ENCODE data around the gene SLCO2A1.
A peak's percentile ranks its signal among the peaks of the same experiment; 100 is the strongest.

The SLCO2A1 gene

GRCh38 chr3:133895208-133896001, 134.3 kb downstream of the SLCO2A1 start, which contains the start of gene RAB6B:
TSS of gene RAB6B (minus strand) at chr3:133895882. CDS start at chr3:133895466, 416 bp downstream.
- TF ChIP-seq CTCF (IDR thresholded peaks at IDR 0.05; ENCODE audit: poor library complexity, severe bottlenecking) = no peak
- Histone ChIP-seq H3K4me3 (ENCODE audit: severe bottlenecking) (peak within 1 kb of the TSS; percentile 49), H3K36me3 (ENCODE audit: low read depth) (no peaks in the 10 kb centered on the region), H3K9me3 (ENCODE audit: severe bottlenecking) (no peaks in the 10 kb centered on the region), H3K27me3 (ENCODE audit: insufficient read depth, poor library complexity, severe bottlenecking) (peaks cover 24% of the 10 kb centered on the region), H3K4me1 (ENCODE audit: insufficient read depth, poor library complexity, severe bottlenecking) (no peaks in the 10 kb centered on the region), H3K27ac (ENCODE audit: poor library complexity, severe bottlenecking) (no peak within 1 kb of the TSS)
- no peak for DNase-seq (ENCODE audit: low spot score)
- peak; percentile 77 for ATAC-seq (ENCODE audit: low read depth)

- H3K4me3 ChIP-seq (ENCODE audit: severe bottlenecking) = peak overlapping the region; percentile 49
- peaks cover 24% of the 10 kb centered on the region for H3K27me3 ChIP-seq (ENCODE audit: insufficient read depth, poor library complexity, severe bottlenecking)
Observed at GRCh38 chr3:133894353-133895207, 135.1 kb downstream of the SLCO2A1 start.

GRCh38 chr3:133893683-133894352, 135.9 kb downstream of the SLCO2A1 start:
- no peaks in the 10 kb centered on the region for H3K4me1 ChIP-seq (ENCODE audit: insufficient read depth, poor library complexity, severe bottlenecking)
- H3K36me3 ChIP-seq (ENCODE audit: low read depth) = no peaks in the 10 kb centered on the region
- no peak overlapping the region for H3K4me3 ChIP-seq (ENCODE audit: severe bottlenecking)
- DNase-seq (ENCODE audit: low spot score) (no peak), ATAC-seq (ENCODE audit: low read depth) (no peak)
- H3K27ac ChIP-seq (ENCODE audit: poor library complexity, severe bottlenecking) = no peak overlapping the region
- no peaks in the 10 kb centered on the region for H3K9me3 ChIP-seq (ENCODE audit: severe bottlenecking)
- peaks cover 24% of the 10 kb centered on the region for H3K27me3 ChIP-seq (ENCODE audit: insufficient read depth, poor library complexity, severe bottlenecking)
- TF ChIP-seq CTCF (IDR thresholded peaks at IDR 0.05; ENCODE audit: poor library complexity, severe bottlenecking) = no peak

More at GRCh38 chr3:133894353-133895207, 135.1 kb downstream of the SLCO2A1 start:
- Histone ChIP-seq H3K4me1 (ENCODE audit: insufficient read depth, poor library complexity, severe bottlenecking) (no peaks in the 10 kb centered on the region), H3K27ac (ENCODE audit: poor library complexity, severe bottlenecking) (no peak overlapping the region), H3K9me3 (ENCODE audit: severe bottlenecking) (no peaks in the 10 kb centered on the region), H3K36me3 (ENCODE audit: low read depth) (no peaks in the 10 kb centered on the region)
- no peak for TF ChIP-seq CTCF (IDR thresholded peaks at IDR 0.05; ENCODE audit: poor library complexity, severe bottlenecking)
- ATAC-seq (ENCODE audit: low read depth) (peak; percentile 28; the same call in 1 of the 3 replicates), DNase-seq (ENCODE audit: low spot score) (no peak)

GRCh38 chr3:133892541-133893231, 137.0 kb downstream of the SLCO2A1 start:
- no peaks in the 10 kb centered on the region for H3K36me3 ChIP-seq (ENCODE audit: low read depth)
- no peak for ATAC-seq (ENCODE audit: low read depth)
- H3K9me3 ChIP-seq (ENCODE audit: severe bottlenecking) = no peaks in the 10 kb centered on the region

More at GRCh38 chr3:133892541-133893231, 137.0 kb downstream of the SLCO2A1 start:
- H3K4me3 ChIP-seq (ENCODE audit: severe bottlenecking) = no peak overlapping the region
- no peaks in the 10 kb centered on the region for H3K4me1 ChIP-seq (ENCODE audit: insufficient read depth, poor library complexity, severe bottlenecking)
- no peak for DNase-seq (ENCODE audit: low spot score)
- no peak overlapping the region for H3K27ac ChIP-seq (ENCODE audit: poor library complexity, severe bottlenecking)
- peaks cover 24% of the 10 kb centered on the region for H3K27me3 ChIP-seq (ENCODE audit: insufficient read depth, poor library complexity, severe bottlenecking)
- TF ChIP-seq CTCF (IDR thresholded peaks at IDR 0.05; ENCODE audit: poor library complexity, severe bottlenecking) = no peak

Measured in RWPE2 (cell line).